Liver (tissue), 9 donors: ENCODE data around the gene SEL1L. TPM values are rescaled to one million over a fixed set of nuclear protein-coding genes. Genes with fewer than 3 reads are reported as not detected.

Source experiments
- DNase-seq: peaks from one replicate; pipeline ENCODE4 v3.0.0-alpha.2; 2017; ENCODE audit warnings: low spot score
- H3K27ac ChIP-seq, 2 donors: one replicate each; pipeline ENCODE4 v1.7.0; 2013; ENCODE audit warnings: inconsistent platforms in 2 of 2, low read length in 2 of 2, control low read depth in 1 of 2, low read depth in 1 of 2, mild to moderate bottlenecking in 1 of 2
- H3K27me3 ChIP-seq, 4 donors: one replicate each; pipeline versions ENCODE4 v1.6.1 to v1.7.0; 2013; ENCODE audit warnings: low read length in 3 of 4, inconsistent platforms in 1 of 4, mild to moderate bottlenecking in 1 of 4, moderate library complexity in 1 of 4; ENCODE audit not compliant: control insufficient read depth in 4 of 4, insufficient read depth in 4 of 4
- H3K36me3 ChIP-seq, 4 donors: one replicate each; pipeline versions ENCODE4 v1.6.1 to v1.7.0; 2013; ENCODE audit warnings: low read length in 3 of 4, mild to moderate bottlenecking in 3 of 4, low read depth in 1 of 4, moderate library complexity in 1 of 4; ENCODE audit not compliant: control insufficient read depth in 4 of 4, insufficient read depth in 3 of 4
- H3K4me1 ChIP-seq, 4 donors: one replicate each; pipeline versions ENCODE4 v1.6.1 to v1.7.0; 2013; ENCODE audit warnings: low read length in 3 of 4, mild to moderate bottlenecking in 3 of 4, moderate library complexity in 1 of 4; ENCODE audit not compliant: control insufficient read depth in 4 of 4, insufficient read depth in 4 of 4
- H3K4me3 ChIP-seq, 3 donors: one replicate each; pipeline versions ENCODE4 v1.6.1 to v1.7.0; 2013; ENCODE audit warnings: low read length in 3 of 3, control low read depth in 1 of 3, low read depth in 1 of 3, mild to moderate bottlenecking in 1 of 3
- H3K9ac ChIP-seq, 2 donors: one replicate each; pipeline ENCODE4 v1.7.0; 2013; ENCODE audit warnings: low read length in 2 of 2, mild to moderate bottlenecking in 2 of 2, moderate library complexity in 2 of 2, control low read depth in 1 of 2, low read depth in 1 of 2
- H3K9me3 ChIP-seq, 4 donors: one replicate each; pipeline versions ENCODE4 v1.6.1 to v1.7.0; 2013; ENCODE audit warnings: low read length in 3 of 4; ENCODE audit not compliant: control insufficient read depth in 4 of 4
- EGR1 ChIP-seq, 2 donors: IDR thresholded peaks; 2 replicates each; pipeline ENCODE4 v1.6.1; 2016 to 2018; ENCODE audit warnings: antibody characterized with exemption in 2 of 2, low read depth in 2 of 2
- FOXA1 ChIP-seq: IDR thresholded peaks from 2 replicates; pipeline ENCODE4 v1.6.1; 2016; ENCODE audit warnings: antibody characterized with exemption
- FOXA2 ChIP-seq: IDR thresholded peaks from 2 replicates; pipeline ENCODE4 v1.6.1; 2016; ENCODE audit warnings: antibody characterized with exemption
- GABPA ChIP-seq, 2 donors: IDR thresholded peaks in 1 of 2; conservative IDR thresholded peaks in 1 of 2; 2 replicates each; pipeline ENCODE4 v1.6.1; 2016; ENCODE audit warnings: antibody characterized with exemption in 2 of 2, mild to moderate bottlenecking in 1 of 2, moderate library complexity in 1 of 2
- HNF4A ChIP-seq, 2 donors: conservative IDR thresholded peaks; 2 replicates each; pipeline ENCODE4 v1.6.1; 2016; ENCODE audit warnings: antibody characterized with exemption in 2 of 2, mild to moderate bottlenecking in 2 of 2
- HNF4G ChIP-seq: IDR thresholded peaks from 2 replicates; pipeline ENCODE4 v1.6.1; 2016; ENCODE audit warnings: antibody characterized with exemption
- JUND ChIP-seq, 2 donors: IDR thresholded peaks; 2 replicates each; pipeline ENCODE4 v1.6.1; 2016; ENCODE audit warnings: antibody characterized with exemption in 2 of 2
- NR2F2 ChIP-seq: IDR thresholded peaks from 2 replicates; pipeline ENCODE4 v1.6.1; 2016; ENCODE audit warnings: antibody characterized with exemption
- RAD21 ChIP-seq, 2 donors: IDR thresholded peaks; 2 replicates each; pipeline ENCODE4 v1.6.1; 2016; ENCODE audit warnings: antibody characterized with exemption in 2 of 2, mild to moderate bottlenecking in 2 of 2
- REST ChIP-seq: IDR thresholded peaks from 2 replicates; pipeline ENCODE4 v1.6.1; 2016; ENCODE audit warnings: antibody characterized with exemption, mild to moderate bottlenecking
- RXRA ChIP-seq, 2 donors: IDR thresholded peaks; 2 replicates each; pipeline ENCODE4 v1.6.1; 2017 to 2018; ENCODE audit warnings: antibody characterized with exemption in 2 of 2, mild to moderate bottlenecking in 1 of 2
- SP1 ChIP-seq: IDR thresholded peaks from 2 replicates; pipeline ENCODE4 v1.6.1; 2018; ENCODE audit warnings: antibody characterized with exemption, mild to moderate bottlenecking
- TAF1 ChIP-seq: conservative IDR thresholded peaks from 2 replicates; pipeline ENCODE4 v1.6.1; 2016; ENCODE audit warnings: antibody characterized with exemption, mild to moderate bottlenecking
- YY1 ChIP-seq: IDR thresholded peaks from 2 replicates; pipeline ENCODE4 v1.6.1; 2016; ENCODE audit warnings: antibody characterized with exemption, mild to moderate bottlenecking
- ZBTB33 ChIP-seq: IDR thresholded peaks from 2 replicates; pipeline ENCODE4 v1.6.1; 2016; ENCODE audit warnings: antibody characterized with exemption
- WGBS: extraction: QIAGEN DNeasy Blood & Tissue Kit; methylation state at CpG from one replicate; pipeline ENCODE4 v1.1.7; 2013; 5-methylcytosine and 5-hydroxymethylcytosine counted together
- polyA plus RNA-seq, 2 donors: library from polyadenylated mRNA; stranded (reverse) in 1 of 2; unstranded in 1 of 2; fragments of 200-250 nt in 1 of 2; fragments of >200 nt in 1 of 2; fragmentation: Nextera tagmentation in 1 of 2; extraction: Ambion mirVana in 1 of 2; gene quantifications; one replicate each; pipeline versions ENCODE4 v1.2.1 to v1.2.3, GENCODE V29; 2013 to 2015
- total RNA-seq, 2 donors: library from RNA; depleted of rRNA; stranded (reverse); fragments of >200 nt; gene quantifications; one replicate each; pipeline ENCODE4 v1.2.3, GENCODE V29; 2014
- TF ChIP-seq, protein P1 (sequence below): fragments of 150-350 bp; IDR thresholded peaks from 2 replicates; pipeline ENCODE4 v1.5.1; 2017; ENCODE audit warnings: improper control_type of control experiment, low read depth, low read length; ENCODE audit not compliant: missing input control
- TF ChIP-seq, protein P2 (sequence below): IDR thresholded peaks from 2 replicates; pipeline ENCODE4 v1.6.1; 2016; ENCODE audit warnings: antibody characterized with exemption
- TF ChIP-seq, protein P3 (sequence below): IDR thresholded peaks from 2 replicates; pipeline ENCODE4 v1.6.1; 2016; ENCODE audit warnings: antibody characterized with exemption
- donor health status: healthy.
- donor health status: healthy.
- donor health status: healthy.
- donor health status: healthy.
- donor health status: healthy.

SEL1L gene
- total and polyA plus RNA-seq, 4 donors = 40.7 to 117 (median 45.6) TPM

GRCh38 chr14:81555051-81555450, 21.4 kb upstream of the SEL1L start:
- 81% methylated on average over 4 of the region's 4 CpGs for WGBS
- no peaks in the 10 kb centered on the region for H3K36me3 ChIP-seq
- DNase-seq = no peak
- no peak overlapping the region for H3K4me3 ChIP-seq
- H3K9ac ChIP-seq = no peak overlapping the region
- no peaks in the 10 kb centered on the region for H3K4me1 ChIP-seq
- H3K9me3 ChIP-seq = no peaks in the 10 kb centered on the region
- no peak for TF ChIP-seq ZBTB33
- H3K27ac ChIP-seq = no peak overlapping the region
- no peaks in the 10 kb centered on the region for H3K27me3 ChIP-seq

DNA sequence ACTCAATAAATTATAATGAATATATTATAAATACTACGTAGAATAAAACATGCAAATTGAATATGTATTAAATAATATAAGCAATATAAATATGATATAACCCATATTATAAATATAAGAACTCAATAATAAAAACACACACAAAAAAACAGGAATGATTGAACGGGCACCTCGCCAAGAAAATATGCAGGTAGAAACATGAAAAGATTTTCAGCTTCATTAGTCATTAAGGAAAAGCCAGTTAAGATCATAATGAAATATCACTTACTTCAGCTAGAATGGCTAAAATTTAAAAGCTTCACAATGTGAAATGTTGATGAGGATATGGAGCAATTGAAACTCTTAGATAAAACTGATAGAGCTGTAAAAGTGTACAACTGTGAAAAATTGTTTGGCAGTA, 17.8 kb upstream of the SEL1L start:
- no peak for TF ChIP-seq RXRA (IDR thresholded peaks at IDR 0.05)
- TF ChIP-seq EGR1 (IDR thresholded peaks at IDR 0.05; ENCODE audit: low read depth in 2 of 2) = no peak
- TF ChIP-seq NR2F2 = no peak
- TF ChIP-seq REST = no peak
- no peak for TF ChIP-seq FOXA2
- no peak for TF ChIP-seq RAD21 (IDR thresholded peaks at IDR 0.05)
- TF ChIP-seq, protein P1, sequence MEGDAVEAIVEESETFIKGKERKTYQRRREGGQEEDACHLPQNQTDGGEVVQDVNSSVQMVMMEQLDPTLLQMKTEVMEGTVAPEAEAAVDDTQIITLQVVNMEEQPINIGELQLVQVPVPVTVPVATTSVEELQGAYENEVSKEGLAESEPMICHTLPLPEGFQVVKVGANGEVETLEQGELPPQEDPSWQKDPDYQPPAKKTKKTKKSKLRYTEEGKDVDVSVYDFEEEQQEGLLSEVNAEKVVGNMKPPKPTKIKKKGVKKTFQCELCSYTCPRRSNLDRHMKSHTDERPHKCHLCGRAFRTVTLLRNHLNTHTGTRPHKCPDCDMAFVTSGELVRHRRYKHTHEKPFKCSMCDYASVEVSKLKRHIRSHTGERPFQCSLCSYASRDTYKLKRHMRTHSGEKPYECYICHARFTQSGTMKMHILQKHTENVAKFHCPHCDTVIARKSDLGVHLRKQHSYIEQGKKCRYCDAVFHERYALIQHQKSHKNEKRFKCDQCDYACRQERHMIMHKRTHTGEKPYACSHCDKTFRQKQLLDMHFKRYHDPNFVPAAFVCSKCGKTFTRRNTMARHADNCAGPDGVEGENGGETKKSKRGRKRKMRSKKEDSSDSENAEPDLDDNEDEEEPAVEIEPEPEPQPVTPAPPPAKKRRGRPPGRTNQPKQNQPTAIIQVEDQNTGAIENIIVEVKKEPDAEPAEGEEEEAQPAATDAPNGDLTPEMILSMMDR = no peak
- TF ChIP-seq HNF4A (conservative IDR thresholded peaks at IDR 0.05) = no peak
- TF ChIP-seq FOXA1 = no peak
- TF ChIP-seq, protein P2, sequence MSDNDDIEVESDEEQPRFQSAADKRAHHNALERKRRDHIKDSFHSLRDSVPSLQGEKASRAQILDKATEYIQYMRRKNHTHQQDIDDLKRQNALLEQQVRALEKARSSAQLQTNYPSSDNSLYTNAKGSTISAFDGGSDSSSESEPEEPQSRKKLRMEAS = no peak
- no peak for TF ChIP-seq SP1
- no peak for TF ChIP-seq JUND (IDR thresholded peaks at IDR 0.05)
- TF ChIP-seq HNF4G = no peak
- no peak for TF ChIP-seq YY1
- TF ChIP-seq GABPA (IDR thresholded peaks at IDR 0.05 in 1 of 2, conservative IDR thresholded peaks at IDR 0.05 in 1 of 2) = no peak
- TF ChIP-seq, protein P3, sequence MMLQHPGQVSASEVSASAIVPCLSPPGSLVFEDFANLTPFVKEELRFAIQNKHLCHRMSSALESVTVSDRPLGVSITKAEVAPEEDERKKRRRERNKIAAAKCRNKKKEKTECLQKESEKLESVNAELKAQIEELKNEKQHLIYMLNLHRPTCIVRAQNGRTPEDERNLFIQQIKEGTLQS = no peak
- no peak for TF ChIP-seq ZBTB33
- no peak for TF ChIP-seq TAF1
- Histone ChIP-seq H3K36me3 (no peaks in the 10 kb centered on the region), H3K27me3 (no peaks in the 10 kb centered on the region), H3K9me3 (no peaks in the 10 kb centered on the region), H3K27ac (no peak overlapping the region), H3K4me3 (no peak overlapping the region), H3K4me1 (no peaks in the 10 kb centered on the region), H3K9ac (no peak overlapping the region)
- WGBS = 92% methylated on average over 3 of the region's 3 CpGs
- DNase-seq = no peak
